SKM-1 treated with dmso at 0.1 percent for 144 hours (cell line): ENCODE results near the gene DGUOK.

Experiments
- DNase-seq: peaks from one replicate; lab custom pipeline; 2025; ENCODE audit not compliant: unreplicated experiment; lab: John Stamatoyannopoulos, UW

The DGUOK gene

GRCh38 chr2:73947412-73948018 lies 20.8 kb downstream of the DGUOK start:
- DNase-seq, result no peak

DNA sequence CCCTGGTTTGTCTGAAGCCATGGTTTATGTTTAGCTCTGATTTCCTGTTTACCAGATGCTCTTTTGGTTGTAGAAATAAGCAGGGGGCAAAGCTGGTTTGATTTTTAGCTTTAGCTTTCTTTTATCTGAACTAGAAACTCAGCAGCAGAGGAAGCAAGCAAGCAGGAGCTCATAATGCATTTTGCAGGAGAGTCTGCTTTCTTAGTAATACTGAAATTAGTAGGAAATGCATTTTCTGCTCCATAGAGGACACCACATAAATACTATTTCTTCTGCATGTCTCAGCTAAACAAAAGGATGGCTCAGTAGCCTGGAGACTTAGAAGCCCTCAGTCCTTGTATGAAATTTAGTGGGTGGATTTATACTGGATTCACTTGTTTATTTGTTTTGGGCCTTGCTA lies 23.1 kb downstream of the DGUOK start:
- DNase-seq, result no peak

- peak; percentile 20 for DNase-seq
Measured at GRCh38 chr2:73952499-73953446, 26.1 kb downstream of the DGUOK start.

DNA sequence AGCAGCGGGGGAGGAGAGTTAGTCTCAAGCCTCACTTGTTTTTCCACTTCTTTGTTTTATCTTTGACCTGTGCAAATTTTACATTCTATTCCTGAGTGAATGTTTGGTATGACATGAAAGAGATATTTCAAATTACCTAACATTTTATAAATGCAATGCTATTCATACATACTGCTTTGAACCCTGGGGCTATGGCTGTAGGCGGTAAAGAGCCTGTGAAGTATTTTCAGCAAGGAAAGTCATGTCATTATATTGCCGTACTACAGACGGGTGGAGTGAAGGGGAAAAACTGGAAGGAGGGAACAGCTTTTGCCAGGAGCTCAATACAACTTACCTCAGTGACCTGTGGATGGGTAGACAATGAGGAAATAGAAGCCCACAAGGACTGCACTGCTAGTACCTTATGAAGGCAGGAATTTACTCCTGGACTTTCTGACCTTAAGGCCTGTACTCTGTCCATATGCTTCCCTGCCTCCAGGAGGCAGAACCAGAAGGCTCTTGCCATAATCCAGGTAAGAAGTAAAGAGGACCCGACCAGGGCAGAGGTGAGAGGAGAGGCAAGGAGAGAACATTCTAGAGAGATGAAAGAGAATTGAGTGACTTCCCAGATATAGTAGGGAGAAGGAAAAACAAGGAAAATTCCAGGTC lies 29.7 kb downstream of the DGUOK start:
- DNase-seq, result no peak

- no peak for DNase-seq
Measured at GRCh38 chr2:73961274-73961673, 34.6 kb downstream of the DGUOK start.

DNA sequence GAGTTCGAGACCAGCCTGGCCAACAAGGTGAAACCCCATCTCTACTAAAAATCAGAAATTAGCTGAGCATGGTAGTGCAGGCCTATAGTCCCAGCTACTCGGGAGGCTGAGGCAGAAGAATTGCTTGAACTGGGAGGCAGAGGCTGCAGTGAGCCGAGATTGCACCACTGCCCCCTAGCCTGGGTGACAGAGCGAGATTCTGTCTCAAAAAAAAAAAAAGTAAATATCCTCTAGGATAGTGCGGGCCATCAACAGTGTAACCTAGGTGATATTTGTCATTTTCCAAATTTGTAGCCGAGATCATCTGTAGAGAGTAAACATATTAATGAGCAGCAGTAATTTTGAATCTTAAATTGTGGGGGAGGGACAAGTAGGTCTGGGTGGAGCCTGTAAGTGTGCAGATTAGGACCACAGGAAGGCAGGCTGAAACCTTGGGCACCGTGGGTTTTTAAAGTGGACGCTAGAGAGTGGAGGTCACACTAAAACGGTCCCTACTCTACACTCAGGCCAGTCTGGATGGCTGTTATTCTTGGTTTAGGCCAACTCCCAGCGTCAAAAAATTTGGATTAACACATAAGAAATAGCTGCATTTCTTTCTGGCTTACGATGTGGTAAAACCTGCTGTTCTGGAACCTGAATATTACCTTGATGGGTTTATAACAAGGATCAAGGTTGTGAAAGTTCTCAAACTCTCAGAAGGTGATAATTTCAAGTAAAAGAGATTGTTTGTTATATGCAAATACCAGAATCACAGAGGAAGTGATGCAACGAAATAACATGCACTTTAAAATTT lies 35.3 kb downstream of the DGUOK start:
- no peak for DNase-seq

- no peak for DNase-seq
Measured at GRCh38 chr2:73962798-73963197, 36.1 kb downstream of the DGUOK start.

GRCh38 chr2:73963385-73964120 lies 36.9 kb downstream of the DGUOK start:
- DNase-seq, result no peak

- DNase-seq, result no peak
Measured at GRCh38 chr2:73964223-73964622, 37.5 kb downstream of the DGUOK start.

DNA sequence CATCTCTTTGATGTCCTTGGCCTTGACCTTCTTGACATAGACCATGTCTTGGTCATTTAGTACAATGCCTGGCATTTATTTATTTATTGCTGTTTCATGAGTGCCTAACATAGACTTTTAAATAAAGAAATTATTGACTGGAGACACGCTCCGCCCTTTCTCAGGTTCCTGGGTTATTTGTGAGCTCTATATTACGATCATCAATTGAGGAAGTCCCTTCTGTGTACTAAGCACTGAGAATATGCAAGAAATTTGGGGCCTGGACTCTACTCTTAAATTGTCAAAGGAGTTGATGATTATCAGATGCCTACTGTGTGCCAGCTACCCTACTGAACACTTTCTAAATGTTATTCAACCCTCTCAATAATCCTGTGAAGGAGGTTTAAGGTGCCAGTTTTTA lies 38.4 kb downstream of the DGUOK start:
- DNase-seq, result no peak

- DNase-seq, result no peak
Measured at GRCh38 chr2:73968357-73968937, 41.8 kb downstream of the DGUOK start.

DNA sequence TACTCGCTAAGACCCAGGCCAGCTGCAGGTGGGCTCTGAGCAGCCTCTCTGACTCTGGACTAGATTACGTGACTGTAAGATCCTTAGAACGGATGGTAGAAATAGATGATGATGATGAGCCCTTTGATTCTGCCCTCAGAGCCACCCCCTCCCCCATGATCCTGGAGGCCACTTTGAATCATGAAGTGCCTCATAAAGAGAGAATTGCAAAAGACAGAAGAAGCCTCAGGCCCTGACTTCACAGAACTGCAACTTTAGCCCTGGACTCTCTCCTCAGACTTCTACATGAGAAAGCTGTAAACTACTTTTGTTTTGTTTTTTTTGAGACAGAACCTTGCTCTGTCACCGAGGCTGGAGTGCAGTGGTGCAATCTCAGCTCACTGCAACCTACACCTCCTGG lies 42.7 kb downstream of the DGUOK start:
- no peak for DNase-seq

GRCh38 chr2:73970141-73970803 lies 43.6 kb downstream of the DGUOK start:
- DNase-seq, result no peak

GRCh38 chr2:73970850-73971471 lies 44.3 kb downstream of the DGUOK start:
- peak; percentile 74 for DNase-seq

GRCh38 chr2:73971722-73972121 lies 45.0 kb downstream of the DGUOK start:
- no peak for DNase-seq

DNA sequence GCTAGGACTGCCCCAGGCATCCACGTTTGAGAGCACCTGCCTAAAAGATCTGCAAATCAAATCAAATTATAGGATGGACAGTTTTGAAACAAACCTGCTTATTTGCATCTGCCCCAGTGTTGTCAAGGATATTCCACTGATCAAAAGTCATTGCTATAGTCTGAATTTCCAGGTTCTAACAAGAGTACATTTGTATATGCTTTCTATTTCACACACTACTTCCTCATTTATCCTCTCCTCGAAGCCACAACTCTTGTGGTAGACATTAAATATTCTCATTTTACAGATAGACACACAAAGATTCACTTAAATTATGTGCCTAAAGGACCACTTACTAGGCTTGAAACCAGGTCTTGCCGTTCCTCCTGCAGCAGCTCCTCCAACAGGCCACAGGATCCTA lies 46.2 kb downstream of the DGUOK start:
- DNase-seq, result peak; percentile 64

GRCh38 chr2:73975731-73976130 lies 49.1 kb downstream of the DGUOK start:
- DNase-seq, result no peak

DNA sequence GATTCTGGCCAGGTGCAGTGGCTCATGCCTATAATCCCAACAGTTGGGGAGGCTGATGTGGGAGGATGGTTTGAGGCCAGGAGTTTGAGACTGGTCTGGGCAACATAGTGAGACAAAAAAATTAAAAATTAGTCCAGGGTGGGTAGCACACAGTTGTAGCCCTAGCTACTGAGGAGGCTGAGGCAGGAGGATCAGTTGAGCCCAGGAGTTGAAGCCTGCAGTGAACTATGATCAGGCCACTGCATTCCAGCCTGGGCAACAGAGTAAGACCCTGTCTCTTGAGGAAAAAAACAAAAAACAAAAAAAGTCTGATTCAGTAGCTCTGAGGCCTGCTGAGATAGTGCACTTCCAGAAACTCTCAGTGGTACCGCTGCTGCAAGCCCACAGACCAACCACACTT lies 50.1 kb downstream of the DGUOK start:
- no peak for DNase-seq

GRCh38 chr2:73977466-73977865 lies 50.8 kb downstream of the DGUOK start:
- DNase-seq, result no peak
